SU-DHL-6 (cell line): ENCODE data around the gene STN1.

ENCODE experiments used
- H2AFZ ChIP-seq: fragments of 200-600 bp; sonication (generic); 2 replicates; pipeline ENCODE4 v1.6.1; 2014; ENCODE audit warnings: low read depth, mild to moderate bottlenecking, moderate library complexity, mixed read lengths, antibody characterized with exemption, low read length; ENCODE audit not compliant: severe bottlenecking
- H3F3A ChIP-seq: fragments of 200-600 bp; shearing (Covaris generic); 2 replicates; pipeline ENCODE4 v1.6.0; 2016; ENCODE audit warnings: antibody characterized with exemption, mild to moderate bottlenecking; ENCODE audit not compliant: insufficient read depth
- H3K27ac ChIP-seq: fragments of 200-600 bp; sonication (generic); 2 replicates; pipeline ENCODE4 v1.5.1; 2016; ENCODE audit warnings: low read depth, mild to moderate bottlenecking, low read length, moderate library complexity, mixed read lengths
- H3K27me3 ChIP-seq: fragments of 200-600 bp; sonication (generic), shearing (Covaris generic); 2 replicates; pipeline ENCODE4 v1.6.0; 2014; ENCODE audit warnings: mild to moderate bottlenecking, low read length
- H3K36me3 ChIP-seq: fragments of 200-600 bp; sonication (generic); 2 replicates; pipeline ENCODE4 v1.6.1; 2014; ENCODE audit warnings: mild to moderate bottlenecking, low read length, mixed read lengths
- H3K4me2 ChIP-seq: fragments of 300-600, 200-600 bp; shearing (Covaris generic), sonication (generic); 2 replicates; pipeline ENCODE4 v1.6.0; 2014; ENCODE audit warnings: low read length, low read depth, mild to moderate bottlenecking; ENCODE audit not compliant: poor library complexity, severe bottlenecking
- H3K4me3 ChIP-seq: fragments of 200-600 bp; sonication (generic); 2 replicates; pipeline ENCODE4 v1.5.1; 2014; ENCODE audit warnings: antibody characterized with exemption, low read length, mild to moderate bottlenecking, mixed read lengths; ENCODE audit not compliant: insufficient read depth, poor library complexity, severe bottlenecking
- H3K79me2 ChIP-seq: fragments of 200-600 bp; sonication (generic); 2 replicates; pipeline ENCODE4 v1.6.1; 2014; ENCODE audit warnings: mild to moderate bottlenecking, low read length, moderate library complexity; ENCODE audit not compliant: insufficient read depth
- H3K9ac ChIP-seq: fragments of 200-600 bp; sonication (generic); 2 replicates; pipeline ENCODE4 v1.7.0; 2014; ENCODE audit warnings: mild to moderate bottlenecking, low read length
- H3K9me2 ChIP-seq: fragments of 200-600 bp; sonication (generic); replicated peaks from 2 replicates; pipeline ENCODE4 v1.6.1; 2014; ENCODE audit warnings: low read length; ENCODE audit not compliant: insufficient read depth
- H3K9me3 ChIP-seq: fragments of 200-600 bp; sonication (generic); 2 replicates; pipeline ENCODE4 v1.6.1; 2014; ENCODE audit warnings: low read length, mixed read lengths; ENCODE audit not compliant: insufficient read depth
- H4K20me1 ChIP-seq: fragments of 200-600 bp; sonication (generic); 2 replicates; pipeline ENCODE4 v1.6.1; 2014; ENCODE audit warnings: low read depth, mild to moderate bottlenecking, antibody characterized with exemption, low read length, moderate library complexity, mixed read lengths
- EZH2phosphoT487 ChIP-seq: fragments of 200-600 bp; sonication (generic), shearing (Covaris generic); conservative IDR thresholded peaks from 2 replicates; pipeline ENCODE4 v1.6.1; 2018; ENCODE audit warnings: mild to moderate bottlenecking, antibody characterized with exemption, low read length, moderate library complexity, mixed read lengths
- TF ChIP-seq, protein P1 (sequence below): fragments of 200-600 bp; sonication (generic); IDR thresholded peaks from one replicate; pipeline ENCODE4 v1.5.1; 2017; ENCODE audit warnings: antibody characterized with exemption, mild to moderate bottlenecking, low read length, moderate library complexity; ENCODE audit not compliant: insufficient read depth, poor library complexity, severe bottlenecking

The STN1 gene

DNA sequence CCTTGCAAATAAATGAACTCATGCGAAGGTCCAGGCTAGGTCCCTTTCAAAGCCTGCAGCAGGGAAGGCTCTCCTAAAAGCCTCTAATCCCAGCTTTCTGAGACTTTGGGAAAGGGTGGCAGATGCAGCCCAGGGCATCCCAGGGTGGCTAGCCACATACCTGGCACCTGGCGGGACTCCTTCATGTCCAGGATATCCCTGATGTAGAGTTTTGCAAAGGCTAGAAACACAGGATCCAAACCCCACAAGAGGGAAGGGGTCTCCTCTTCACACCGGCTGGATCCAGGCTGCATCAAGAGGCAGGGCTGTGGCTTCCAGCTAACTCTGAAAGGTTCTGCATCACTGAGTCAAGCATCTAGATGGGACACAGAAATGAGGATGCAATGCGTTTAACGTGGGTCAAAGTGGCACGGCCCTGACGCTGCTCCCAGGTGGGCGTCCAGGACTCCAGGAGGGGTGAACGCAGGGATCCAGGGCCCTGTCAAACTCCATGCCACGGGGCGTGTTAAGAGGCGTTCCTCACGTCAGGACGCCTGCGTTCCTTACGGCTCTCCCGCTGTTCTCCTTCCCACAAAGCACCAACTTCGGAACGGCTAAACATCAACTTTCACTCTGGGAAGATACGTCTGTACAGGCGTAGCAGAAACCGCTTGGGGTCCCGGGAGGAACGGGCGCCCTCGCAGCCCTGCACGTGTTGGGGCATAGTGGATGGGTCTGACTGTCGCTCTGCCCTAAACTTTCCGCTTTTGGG is 507 bp downstream of the STN1 start:
- Histone ChIP-seq H3K36me3 (0 out of 2 replicates have a peak, but pooled peaks cover 7% of the 10 kb centered on the region), H3F3A (peaks cover 5% of the 10 kb centered on the region; the same call in 1 of the 2 replicates), H3K9me3 (peaks cover 6% of the 10 kb centered on the region; the same call in 1 of the 2 replicates), H3K9me2 (no peaks in the 10 kb centered on the region), H3K79me2 (no peaks in the 10 kb centered on the region; the same call in 1 of the 2 replicates), H3K4me2 (peak overlapping the region; percentile 81), H3K27me3 (no peaks in the 10 kb centered on the region), H3K27ac (peak overlapping the region; percentile 17), H4K20me1 (no peaks in the 10 kb centered on the region), H3K4me3 (peak overlapping the region; percentile 80), H2AFZ (peak overlapping the region; percentile 80), H3K9ac (peak overlapping the region; percentile 81)
- TF ChIP-seq, protein P1, sequence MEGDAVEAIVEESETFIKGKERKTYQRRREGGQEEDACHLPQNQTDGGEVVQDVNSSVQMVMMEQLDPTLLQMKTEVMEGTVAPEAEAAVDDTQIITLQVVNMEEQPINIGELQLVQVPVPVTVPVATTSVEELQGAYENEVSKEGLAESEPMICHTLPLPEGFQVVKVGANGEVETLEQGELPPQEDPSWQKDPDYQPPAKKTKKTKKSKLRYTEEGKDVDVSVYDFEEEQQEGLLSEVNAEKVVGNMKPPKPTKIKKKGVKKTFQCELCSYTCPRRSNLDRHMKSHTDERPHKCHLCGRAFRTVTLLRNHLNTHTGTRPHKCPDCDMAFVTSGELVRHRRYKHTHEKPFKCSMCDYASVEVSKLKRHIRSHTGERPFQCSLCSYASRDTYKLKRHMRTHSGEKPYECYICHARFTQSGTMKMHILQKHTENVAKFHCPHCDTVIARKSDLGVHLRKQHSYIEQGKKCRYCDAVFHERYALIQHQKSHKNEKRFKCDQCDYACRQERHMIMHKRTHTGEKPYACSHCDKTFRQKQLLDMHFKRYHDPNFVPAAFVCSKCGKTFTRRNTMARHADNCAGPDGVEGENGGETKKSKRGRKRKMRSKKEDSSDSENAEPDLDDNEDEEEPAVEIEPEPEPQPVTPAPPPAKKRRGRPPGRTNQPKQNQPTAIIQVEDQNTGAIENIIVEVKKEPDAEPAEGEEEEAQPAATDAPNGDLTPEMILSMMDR: no peak
- no peak for TF ChIP-seq EZH2phosphoT487

DNA sequence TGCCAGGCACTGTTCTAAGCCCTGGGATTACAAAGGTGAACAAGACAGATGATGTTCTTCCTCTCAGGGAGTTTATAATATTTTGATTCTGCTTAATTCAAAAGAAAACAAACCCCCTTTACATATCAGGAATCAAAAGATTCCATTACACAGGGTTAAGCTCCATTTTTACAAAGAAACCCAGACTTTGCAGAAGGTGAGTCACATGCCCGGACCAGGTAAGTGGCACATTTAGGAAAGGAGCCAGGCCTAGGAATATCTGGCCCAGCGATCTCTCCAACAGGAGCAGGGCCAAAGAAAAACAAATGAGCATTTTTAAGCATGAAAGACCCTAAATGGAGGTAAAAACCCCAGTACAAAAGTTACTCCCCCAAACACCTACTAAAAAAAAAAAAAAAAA is 1.1 kb downstream of the STN1 start:
- Histone ChIP-seq H3K9me2 (no peaks in the 10 kb centered on the region), H3F3A (peaks cover 5% of the 10 kb centered on the region; the same call in 1 of the 2 replicates), H3K9me3 (peaks cover 6% of the 10 kb centered on the region; the same call in 1 of the 2 replicates), H4K20me1 (no peaks in the 10 kb centered on the region), H3K79me2 (no peaks in the 10 kb centered on the region; the same call in 1 of the 2 replicates), H3K9ac (peak overlapping the region; percentile 81), H2AFZ (peak overlapping the region; percentile 80), H3K27ac (peak overlapping the region; percentile 17; the same call in 1 of the 2 replicates), H3K27me3 (no peaks in the 10 kb centered on the region), H3K4me2 (peak overlapping the region; percentile 81), H3K4me3 (peak overlapping the region; percentile 80), H3K36me3 (0 out of 2 replicates have a peak, but pooled peaks cover 7% of the 10 kb centered on the region)
- TF ChIP-seq, protein P1: no peak
- no peak for TF ChIP-seq EZH2phosphoT487

DNA sequence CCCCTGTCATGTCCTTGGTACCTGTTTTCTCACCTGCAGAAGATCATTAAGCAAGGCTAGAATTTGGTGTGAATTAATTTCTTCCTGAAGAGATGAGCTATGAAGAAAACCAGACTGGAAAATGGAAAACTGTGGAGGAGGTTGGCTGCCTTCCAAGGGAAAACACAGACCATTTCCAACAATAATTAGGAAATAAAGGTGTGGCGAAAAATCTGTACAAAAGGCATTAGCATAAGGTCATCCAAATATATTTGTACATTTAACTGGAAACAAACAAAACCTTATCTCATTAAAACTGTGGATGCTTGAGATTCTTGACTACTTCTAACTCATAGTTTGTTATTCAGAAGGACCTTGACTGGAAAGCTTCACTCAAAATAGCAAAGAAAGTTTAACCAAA is 1.7 kb downstream of the STN1 start:
- Histone ChIP-seq H3K79me2 (no peaks in the 10 kb centered on the region; the same call in 1 of the 2 replicates), H3K27me3 (no peaks in the 10 kb centered on the region), H3K4me3 (no peak overlapping the region), H3K9me2 (no peaks in the 10 kb centered on the region), H4K20me1 (no peaks in the 10 kb centered on the region), H3K4me2 (peak overlapping the region; percentile 81), H3K36me3 (0 out of 2 replicates have a peak, but pooled peaks cover 7% of the 10 kb centered on the region), H3K27ac (no peak overlapping the region), H3K9me3 (peaks cover 6% of the 10 kb centered on the region; the same call in 1 of the 2 replicates), H3F3A (peaks cover 5% of the 10 kb centered on the region; the same call in 1 of the 2 replicates), H3K9ac (no peak overlapping the region), H2AFZ (no peak overlapping the region)
- no peak for TF ChIP-seq EZH2phosphoT487
- TF ChIP-seq, protein P1: no peak
